OCI-LY1 (cell line): ENCODE results near the gene NEURL1.
"Not testable (repeated sequence)": the region's sequence is repeated elsewhere in the genome, so short reads cannot be mapped to it uniquely, and the experiment has no call there.

Experiments used
- H2AFZ ChIP-seq: fragments of 200-600 bp; sonication (generic), shearing (Covaris generic); 2 replicates; pipeline ENCODE4 v1.6.0; 2014; ENCODE audit warnings: antibody characterized with exemption, mild to moderate bottlenecking, low read length
- H3F3A ChIP-seq: fragments of 200-600 bp; sonication (generic), shearing (Covaris generic); 2 replicates; pipeline ENCODE4 v1.6.0; 2014; ENCODE audit warnings: mild to moderate bottlenecking, antibody characterized with exemption, low read length, moderate library complexity; ENCODE audit not compliant: insufficient read depth
- H3K27ac ChIP-seq: fragments of 200-600 bp; sonication (generic); 2 replicates; pipeline ENCODE4 v1.5.1; 2014; ENCODE audit warnings: low read length, mixed run types, mild to moderate bottlenecking, low read depth; ENCODE audit not compliant: poor library complexity, severe bottlenecking
- H3K27me3 ChIP-seq: fragments of 200-600 bp; sonication (generic); 2 replicates; pipeline ENCODE4 v1.6.0; 2014; ENCODE audit warnings: antibody characterized with exemption, mild to moderate bottlenecking, low read length, moderate library complexity; ENCODE audit not compliant: insufficient read depth
- H3K36me3 ChIP-seq: fragments of 200-600 bp; sonication (generic); 2 replicates; pipeline ENCODE4 v1.6.1; 2014; ENCODE audit warnings: mild to moderate bottlenecking, antibody characterized with exemption, low read length, moderate library complexity, mixed read lengths; ENCODE audit not compliant: insufficient read depth
- H3K4me1 ChIP-seq: fragments of 200-600 bp; sonication (generic); 2 replicates; pipeline ENCODE4 v1.5.1; 2014; ENCODE audit warnings: mild to moderate bottlenecking, low read length, moderate library complexity; ENCODE audit not compliant: insufficient read depth, severe bottlenecking
- H3K4me2 ChIP-seq: fragments of 200-600 bp; sonication (generic), shearing (Covaris generic); 2 replicates; pipeline ENCODE4 v1.6.1; 2014; ENCODE audit warnings: low read length
- H3K4me3 ChIP-seq: fragments of 200-600 bp; sonication (generic); 2 replicates; pipeline ENCODE4 v1.5.1; 2014; ENCODE audit warnings: low read length, low read depth, mild to moderate bottlenecking, mixed read lengths; ENCODE audit not compliant: poor library complexity, severe bottlenecking
- H3K79me2 ChIP-seq: fragments of 200-600 bp; shearing (Covaris generic); 2 replicates; pipeline ENCODE4 v1.6.1; 2016; ENCODE audit warnings: mixed run types, low read length, mixed read lengths; ENCODE audit not compliant: insufficient read depth
- H3K9ac ChIP-seq: fragments of 200-600 bp; sonication (generic), shearing (Covaris generic); 2 replicates; pipeline ENCODE4 v1.6.1; 2014; ENCODE audit warnings: mild to moderate bottlenecking, low read length, mixed read lengths
- H3K9me2 ChIP-seq: fragments of 200-600 bp; sonication (generic), shearing (Covaris generic); 2 replicates; pipeline ENCODE4 v1.6.1; 2014; ENCODE audit warnings: low read depth, mild to moderate bottlenecking, low read length, mixed read lengths
- H3K9me3 ChIP-seq: fragments of 200-600 bp; shearing (Covaris generic); 2 replicates; pipeline ENCODE4 v1.6.1; 2014; ENCODE audit warnings: low read length, mixed read lengths
- H4K20me1 ChIP-seq: fragments of 200-600 bp; sonication (generic), shearing (Covaris generic); 2 replicates; pipeline ENCODE4 v1.6.0; 2016; ENCODE audit warnings: mild to moderate bottlenecking, low read length; ENCODE audit not compliant: insufficient read depth
- CTCF ChIP-seq: fragments of 200-600 bp; sonication (generic), shearing (Covaris generic); IDR thresholded peaks from 2 replicates; pipeline ENCODE4 v1.5.1; 2017; ENCODE audit warnings: mild to moderate bottlenecking, antibody characterized with exemption, low read length, moderate library complexity, mixed read lengths
- EZH2 ChIP-seq: fragments of 200-600 bp; sonication (generic), shearing (Covaris generic); IDR thresholded peaks from 2 replicates; pipeline ENCODE4 v1.8.0; 2017; ENCODE audit warnings: borderline replicate concordance, mixed run types, mild to moderate bottlenecking, antibody characterized with exemption, low read length, moderate library complexity, mixed read lengths

NEURL1 gene

DNA sequence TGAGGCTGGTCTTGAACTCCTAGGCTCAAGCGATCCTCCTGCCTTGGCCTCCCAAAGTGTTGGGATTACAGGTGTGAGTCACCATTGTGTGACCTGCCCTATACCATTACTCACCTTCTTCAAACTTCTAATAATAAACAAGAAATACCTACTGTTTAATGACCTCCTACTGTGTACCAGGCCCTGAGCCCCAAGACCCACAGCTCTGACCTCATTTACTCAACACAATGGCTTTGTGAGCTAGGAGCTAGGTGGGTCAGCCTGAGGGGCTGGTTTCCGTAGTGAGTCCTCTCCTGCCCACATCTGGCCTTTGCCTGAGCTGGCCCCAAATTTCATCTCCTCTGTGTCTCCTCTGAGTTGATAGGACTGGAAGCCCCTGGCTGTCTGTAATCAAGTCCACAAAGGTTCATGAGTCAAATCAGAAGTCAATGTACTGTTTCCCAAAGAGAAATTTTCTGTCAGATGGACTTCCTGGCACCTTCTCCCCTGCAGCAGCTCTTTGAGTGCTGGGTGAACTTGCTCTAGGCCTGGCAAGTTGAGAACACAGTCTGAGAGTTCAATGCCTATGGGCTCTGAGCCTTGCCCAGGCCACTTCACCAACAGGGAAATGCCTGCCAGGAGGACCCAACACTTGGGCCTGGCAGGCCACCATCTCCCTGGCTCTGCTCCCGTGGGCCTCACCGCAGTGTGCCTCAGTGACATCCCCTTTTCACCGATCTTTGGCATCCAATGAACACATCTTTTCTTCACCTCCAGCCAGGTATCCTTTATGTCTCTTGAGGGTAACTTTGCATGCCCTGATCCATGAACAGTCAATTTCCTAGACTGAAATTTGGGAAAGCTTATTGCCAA, 24.0 kb downstream of the NEURL1 start:
- Histone ChIP-seq H3K9me3 (no peaks in the 10 kb centered on the region), H3K9ac (no peak overlapping the region), H3K4me1 (no peaks in the 10 kb centered on the region), H3K9me2 (no peaks in the 10 kb centered on the region), H3K4me2 (no peak overlapping the region), H2AFZ (no peak overlapping the region), H3K4me3 (no peak overlapping the region), H3K27me3 (no peaks in the 10 kb centered on the region), H3K27ac (no peak overlapping the region), H4K20me1 (no peaks in the 10 kb centered on the region), H3F3A (no peaks in the 10 kb centered on the region), H3K36me3 (no peaks in the 10 kb centered on the region), H3K79me2 (no peaks in the 10 kb centered on the region)
- TF ChIP-seq EZH2: no peak

- H4K20me1 ChIP-seq: no peaks in the 10 kb centered on the region
Measured at GRCh38 chr10:103519798-103520197, 26.3 kb downstream of the NEURL1 start.

GRCh38 chr10:103522006-103522405, 28.5 kb downstream of the NEURL1 start:
- not testable (repeated sequence) for H3K9me3 ChIP-seq, H3K4me3 ChIP-seq, H3K9ac ChIP-seq, H3K9me2 ChIP-seq, H3K27me3 ChIP-seq, H3F3A ChIP-seq, H2AFZ ChIP-seq, H3K79me2 ChIP-seq, H4K20me1 ChIP-seq, H3K4me2 ChIP-seq, H3K4me1 ChIP-seq, H3K27ac ChIP-seq, H3K36me3 ChIP-seq

More at GRCh38 chr10:103519798-103520197, 26.3 kb downstream of the NEURL1 start:
- Histone ChIP-seq H3K4me3 (no peak overlapping the region), H3K79me2 (no peaks in the 10 kb centered on the region), H3K27ac (no peak overlapping the region), H3K9me2 (no peaks in the 10 kb centered on the region), H3K4me1 (no peaks in the 10 kb centered on the region), H3K9me3 (no peaks in the 10 kb centered on the region), H3K36me3 (no peaks in the 10 kb centered on the region), H3K27me3 (no peaks in the 10 kb centered on the region), H2AFZ (no peak overlapping the region), H3K9ac (no peak overlapping the region), H3F3A (no peaks in the 10 kb centered on the region), H3K4me2 (no peak overlapping the region)
- TF ChIP-seq EZH2 (no peak), CTCF (no peak)

DNA sequence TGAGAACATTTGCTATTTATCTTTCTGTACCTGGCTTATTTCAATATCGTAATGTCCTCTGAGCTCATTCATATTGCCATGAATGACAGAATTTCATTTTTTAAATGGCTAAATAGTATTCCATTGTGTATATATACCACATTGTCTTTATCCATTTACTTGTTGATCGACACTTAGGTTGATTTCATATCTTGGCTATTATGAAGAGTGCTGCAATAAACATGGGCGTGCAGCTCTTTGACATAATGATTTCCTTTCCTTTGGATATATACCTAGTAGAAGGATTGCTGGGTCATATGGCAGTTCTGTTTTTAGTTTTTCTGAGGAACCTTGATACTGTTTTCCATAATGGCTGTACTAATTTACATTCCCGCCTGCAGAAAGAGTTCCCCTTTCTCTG, 30.2 kb downstream of the NEURL1 start:
- Histone ChIP-seq H3K9me2 (no peaks in the 10 kb centered on the region), H4K20me1 (no peaks in the 10 kb centered on the region), H3K79me2 (no peaks in the 10 kb centered on the region), H3F3A (no peaks in the 10 kb centered on the region), H3K4me2 (no peak overlapping the region), H2AFZ (no peak overlapping the region), H3K27ac (no peak overlapping the region), H3K27me3 (no peaks in the 10 kb centered on the region), H3K4me1 (no peaks in the 10 kb centered on the region), H3K4me3 (no peak overlapping the region), H3K9me3 (no peaks in the 10 kb centered on the region), H3K36me3 (no peaks in the 10 kb centered on the region), H3K9ac (no peak overlapping the region)
- TF ChIP-seq EZH2 (no peak), CTCF (no peak)
